Measurements from ENCODE around the gene SETD3. TPM values are rescaled to one million over a fixed set of nuclear protein-coding genes. Genes with fewer than 3 reads are reported as not detected.

The SETD3 gene
- polyA plus RNA-seq, 1 donor, result 73.5 TPM

GRCh38 chr14:99420711-99421110 is 59.9 kb downstream of the SETD3 start:
- peak; percentile 48 for DNase-seq

- DNase-seq, result no peak
Measured at GRCh38 chr14:99419905-99420304, 60.8 kb downstream of the SETD3 start.

GRCh38 chr14:99418242-99418641 is 62.4 kb downstream of the SETD3 start:
- no peak for DNase-seq

- DNase-seq, result no peak
Measured at GRCh38 chr14:99416909-99417308, 63.8 kb downstream of the SETD3 start.

GRCh38 chr14:99415496-99416281 is 65.0 kb downstream of the SETD3 start:
- peak; percentile 78 for DNase-seq

- DNase-seq, result no peak
Measured at GRCh38 chr14:99413911-99414310, 66.7 kb downstream of the SETD3 start.

- peak; percentile 13 for DNase-seq
Measured at GRCh38 chr14:99413172-99413571, 67.5 kb downstream of the SETD3 start.

- no peak for DNase-seq
Measured at GRCh38 chr14:99412117-99413061, 68.3 kb downstream of the SETD3 start.

- no peak for DNase-seq
Measured at GRCh38 chr14:99410019-99410418, 70.6 kb downstream of the SETD3 start.

- no peak for DNase-seq
Measured at GRCh38 chr14:99408971-99409289, 71.7 kb downstream of the SETD3 start.

- no peak for DNase-seq
Measured at GRCh38 chr14:99408286-99408970, 72.2 kb downstream of the SETD3 start.

GRCh38 chr14:99407416-99407815 is 73.2 kb downstream of the SETD3 start:
- DNase-seq, result no peak

GRCh38 chr14:99402950-99403349 is 77.7 kb downstream of the SETD3 start:
- no peak for DNase-seq

GRCh38 chr14:99402285-99402648 is 78.4 kb downstream of the SETD3 start:
- no peak for DNase-seq

GRCh38 chr14:99401621-99402284 is 78.9 kb downstream of the SETD3 start:
- no peak for DNase-seq

GRCh38 chr14:99401211-99401610 is 79.4 kb downstream of the SETD3 start:
- no peak for DNase-seq

- DNase-seq, result no peak
Measured at GRCh38 chr14:99397698-99398097, 83.0 kb downstream of the SETD3 start.

- DNase-seq, result no peak
Measured at GRCh38 chr14:99395909-99396530, 84.6 kb downstream of the SETD3 start.

GRCh38 chr14:99394602-99395156 is 86.0 kb downstream of the SETD3 start:
- DNase-seq, result no peak

GRCh38 chr14:99393059-99393655 is 87.5 kb downstream of the SETD3 start:
- DNase-seq, result no peak

GRCh38 chr14:99391671-99392070 is 89.0 kb downstream of the SETD3 start:
- DNase-seq, result no peak

Measured in hindlimb muscle (tissue), 1 donor.